Pancreas (tissue), 10 donors: ENCODE measurements around the gene GSTM4. TPM values are rescaled to one million over a fixed set of nuclear protein-coding genes. Genes with fewer than 3 reads are reported as not detected.

Experiments
- ATAC-seq, 4 donors: fragments of 200-7000 bp; cut with Tn5 transposase; one replicate each; pipeline versions ENCODE4 v1.8.0 to v1.9.1; 2020; ENCODE audit warnings: mild to moderate bottlenecking in 4 of 4, moderate library complexity in 4 of 4
- DNase-seq, 6 donors: peaks; one replicate each; pipeline ENCODE4 v3.0.0-alpha.2; 2020
- FAIRE-seq: peaks from 2 replicates; lab custom pipeline; 2012; peaks lifted over from hg19 to GRCh38; lab: Jason Lieb, UNC
- H3K27ac ChIP-seq, 4 donors: fragments of 200-600 bp; sonication (generic); 1 replicate in 3 of 4; 2 replicates in 1 of 4; pipeline versions ENCODE4 v1.5.0 to v1.8.0; 2020
- H3K27me3 ChIP-seq, 4 donors: fragments of 200-600 bp; one replicate each; pipeline ENCODE4 v1.8.0; 2021
- H3K36me3 ChIP-seq, 3 donors: fragments of 200-600 bp; sonication (generic) in 1 of 3; one replicate each; pipeline versions ENCODE4 v1.5.0 to v1.8.0; 2020 to 2021
- H3K4me1 ChIP-seq, 3 donors: fragments of 200-600 bp; one replicate each; pipeline ENCODE4 v1.8.0; 2021
- H3K4me3 ChIP-seq, 4 donors: fragments of 200-600 bp; sonication (generic) in 2 of 4; one replicate each; pipeline versions ENCODE4 v1.5.0 to v1.8.0; 2020 to 2021
- H3K9me3 ChIP-seq, 4 donors: fragments of 200-600 bp; one replicate each; pipeline ENCODE4 v1.8.0; 2021
- CTCF ChIP-seq, 4 donors: fragments of 200-600 bp; sonication (generic) in 3 of 4; IDR thresholded peaks; one replicate each; pipeline versions ENCODE4 v1.5.0 to v1.8.0; 2021; ENCODE audit warnings: antibody characterized with exemption in 4 of 4
- WGBS, 2 donors: extraction: QIAGEN DNeasy Blood & Tissue Kit; methylation state at CpG; one replicate each; pipeline ENCODE4 v1.1.7; 2013; 5-methylcytosine and 5-hydroxymethylcytosine counted together
- intact Hi-C, 3 donors: fragments of 100-400 bp; cut with DNase I; formaldehyde crosslinking; loops; one replicate each; pipeline versions ENCODE4 v1.11.1 to v1.14.2; 2022
- polyA plus RNA-seq, 2 donors: library from polyadenylated mRNA; stranded (reverse); fragments of 200-250 nt; gene quantifications; one replicate each; pipeline ENCODE4 v1.2.3, GENCODE V29; 2013
- total RNA-seq, 6 donors: library from RNA; stranded (reverse); fragmentation: NEBNext Ultra II Directional in 4 of 6; extraction: Animal tissue kit (Norgen Biotek cat#: 25700) in 4 of 6; gene quantifications; one replicate each; pipeline versions ENCODE4 v1.2.1 to v1.2.4, GENCODE V29; 2021 to 2023
- donor health status: healthy with polysubstance abuse.
- donor health status: DM: no; HTN: no; CAD: no; lungs with moderate emphysema.
- donor health status: DM: no; HTN: no; CAD: no.
- donor health status: control.
- donor health status: control.
- donor health status: Bipolar disorder and iron deficiency.
- donor health status: DM: yes; HTN: yes; CAD: no.
- donor health status: DM: no; HTN: no; CAD: no.
- donor health status: DM: no; HTN: no; CAD: no.
- donor health status: DM: yes; HTN: yes; CAD: no.

GSTM4 gene
- total and polyA plus RNA-seq, 8 donors = 13.4 to 36.6 (median 19.8) TPM

- ATAC-seq = no peak
- WGBS, 2 donors = 55 to 57% methylated on average over 13 of the region's 13 CpGs
- DNase-seq = peak in 1 of 6 donors; percentile 7
- TF ChIP-seq CTCF (IDR thresholded peaks at IDR 0.05) = no peak
- H3K4me1 ChIP-seq = no peaks in the 10 kb centered on the region
- no peak overlapping the region for H3K27ac ChIP-seq
- H3K27me3 ChIP-seq = no peaks in the 10 kb centered on the region
- no peak overlapping the region for H3K4me3 ChIP-seq
- intact Hi-C loops = loop anchor here (5.0 to 10.0 kb wide), 4 partner anchors 90 to 350 kb away; partner anchors contain the start of genes AHCYL1 (in 2 of the 3) and GNAI3 (in 1 of the 3)
- FAIRE-seq = no peak
- H3K9me3 ChIP-seq = no peaks in the 10 kb centered on the region
- peaks cover 0 to 9% (median 0%) of the 10 kb centered on the region in 3 donors for H3K36me3 ChIP-seq
These were observed 20.8 kb upstream of the GSTM4 start for GRCh38 chr1:109634771-109635750.

DNA sequence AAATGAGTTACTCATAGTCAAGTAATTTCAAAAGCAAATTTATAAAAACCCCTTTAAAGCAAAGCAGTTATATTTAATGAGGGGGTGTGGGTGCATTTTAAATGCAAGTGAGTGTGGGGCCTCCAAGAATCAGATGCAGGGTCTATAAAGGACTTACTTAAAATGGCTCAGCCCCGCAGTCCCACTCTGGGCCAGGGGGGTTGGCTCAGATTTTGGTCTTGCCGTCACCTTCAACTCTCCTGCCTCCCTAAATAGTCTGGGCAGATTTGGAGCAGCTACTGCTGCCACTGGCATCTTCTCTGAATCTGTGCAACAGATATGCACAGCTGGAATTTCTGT, 20.1 kb upstream of the GSTM4 start:
- TF ChIP-seq CTCF (IDR thresholded peaks at IDR 0.05) = no peak
- no peaks in the 10 kb centered on the region for H3K9me3 ChIP-seq
- ATAC-seq = no peak
- H3K4me1 ChIP-seq = no peaks in the 10 kb centered on the region
- no peak overlapping the region for H3K27ac ChIP-seq
- 72 to 78% methylated on average over 2 of the region's 2 CpGs for WGBS, 2 donors
- no peak for DNase-seq
- H3K4me3 ChIP-seq = no peak overlapping the region
- H3K36me3 ChIP-seq = peaks cover 0 to 6% (median 0%) of the 10 kb centered on the region in 3 donors
- intact Hi-C loops = loop anchor here (5.0 to 10.0 kb wide), 4 partner anchors 91 to 349 kb away; partner anchors contain the start of genes AHCYL1 (in 2 of the 3) and GNAI3 (in 1 of the 3)
- no peak for FAIRE-seq
- no peaks in the 10 kb centered on the region for H3K27me3 ChIP-seq

DNA sequence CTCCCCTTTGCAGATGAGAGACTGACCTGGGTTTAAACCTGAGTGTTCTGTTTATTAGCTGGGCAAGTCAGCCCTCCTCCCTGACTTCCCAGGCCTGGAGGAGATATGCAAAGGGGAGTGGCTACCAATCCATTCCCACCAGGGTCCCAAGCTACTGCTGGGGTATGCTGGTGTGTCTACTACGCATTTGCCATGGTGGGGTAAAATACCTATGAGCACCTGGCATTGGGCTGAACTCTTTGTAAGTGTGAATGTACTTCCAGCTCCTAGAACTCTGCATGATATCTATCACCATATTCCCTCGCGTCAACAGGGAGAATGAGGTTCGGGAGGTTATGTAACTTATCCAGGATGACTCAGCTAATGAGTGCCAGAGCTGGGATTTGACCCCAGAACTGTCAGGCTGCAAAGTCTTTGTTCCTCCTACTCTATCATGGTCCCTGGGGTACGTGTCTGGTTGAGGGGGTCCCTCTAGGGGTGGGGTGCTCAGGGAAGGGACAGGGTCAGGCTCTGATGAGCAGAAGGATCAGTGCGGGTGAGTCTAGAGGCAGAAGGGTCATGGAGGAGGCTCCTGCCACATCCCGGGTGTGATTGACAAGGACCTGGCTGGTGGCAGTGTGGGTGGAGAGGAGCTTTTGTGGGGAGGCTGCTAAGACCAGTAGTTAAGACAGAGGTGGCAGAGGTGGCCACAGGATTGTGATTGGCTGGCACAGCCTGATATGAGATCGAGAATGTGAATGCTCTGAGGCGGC, 19.5 kb upstream of the GSTM4 start:
- DNase-seq (peak in 1 of 6 donors; percentile 6), FAIRE-seq (no peak), ATAC-seq (peak in 2 of 4 donors; percentile 16 to 27)
- no peaks in the 10 kb centered on the region for H3K4me1 ChIP-seq
- H3K36me3 ChIP-seq = peaks cover 0 to under 1% (median 0%) of the 10 kb centered on the region in 3 donors
- no peak overlapping the region for H3K27ac ChIP-seq
- no peaks in the 10 kb centered on the region for H3K27me3 ChIP-seq
- WGBS, 2 donors = 41 to 42% methylated on average over 9 of the region's 9 CpGs
- no peaks in the 10 kb centered on the region for H3K9me3 ChIP-seq
- TF ChIP-seq CTCF (IDR thresholded peaks at IDR 0.05) = no peak
- H3K4me3 ChIP-seq = no peak overlapping the region
- intact Hi-C loops = loop anchor here (5.0 to 10.0 kb wide), 4 partner anchors 92 to 348 kb away; partner anchors contain the start of genes AHCYL1 (in 2 of the 3) and GNAI3 (in 1 of the 3)

GRCh38 chr1:109637446-109637845, 18.5 kb upstream of the GSTM4 start:
- no peaks in the 10 kb centered on the region for H3K36me3 ChIP-seq
- no peak for TF ChIP-seq CTCF (IDR thresholded peaks at IDR 0.05)
- DNase-seq (no peak), FAIRE-seq (no peak), ATAC-seq (no peak)
- H3K27ac ChIP-seq = no peak overlapping the region
- intact Hi-C loops = loop anchor here (5.0 to 10.0 kb wide), 4 partner anchors 93 to 347 kb away; partner anchors contain the start of genes AHCYL1 (in 2 of the 3) and GNAI3 (in 1 of the 3)
- WGBS, 2 donors = 91 to 96% methylated on average over 7 of the region's 7 CpGs
- no peak overlapping the region for H3K4me3 ChIP-seq
- no peaks in the 10 kb centered on the region for H3K4me1 ChIP-seq
- H3K9me3 ChIP-seq = no peaks in the 10 kb centered on the region
- H3K27me3 ChIP-seq = no peaks in the 10 kb centered on the region
